Breast epithelium (tissue), 3 donors: ENCODE measurements around the gene MYLK.

Experiments
- CTCF ChIP-seq, 3 donors: fragments of 450-650 bp; IDR thresholded peaks; one replicate each; pipeline ENCODE4 v1.5.1; 2016 to 2017; ENCODE audit warnings: antibody characterized with exemption in 3 of 3, mild to moderate bottlenecking in 3 of 3, moderate library complexity in 3 of 3
- POLR2A ChIP-seq: fragments of 450-650 bp; IDR thresholded peaks from one replicate; pipeline ENCODE4 v1.6.1; 2016; ENCODE audit warnings: antibody characterized with exemption, mild to moderate bottlenecking, moderate library complexity
- POLR2AphosphoS5 ChIP-seq, 3 donors: sonication (generic); formaldehyde crosslinking; IDR thresholded peaks; one replicate each; pipeline ENCODE4 v1.6.1; 2017; ENCODE audit warnings: antibody characterized with exemption in 3 of 3

DNA sequence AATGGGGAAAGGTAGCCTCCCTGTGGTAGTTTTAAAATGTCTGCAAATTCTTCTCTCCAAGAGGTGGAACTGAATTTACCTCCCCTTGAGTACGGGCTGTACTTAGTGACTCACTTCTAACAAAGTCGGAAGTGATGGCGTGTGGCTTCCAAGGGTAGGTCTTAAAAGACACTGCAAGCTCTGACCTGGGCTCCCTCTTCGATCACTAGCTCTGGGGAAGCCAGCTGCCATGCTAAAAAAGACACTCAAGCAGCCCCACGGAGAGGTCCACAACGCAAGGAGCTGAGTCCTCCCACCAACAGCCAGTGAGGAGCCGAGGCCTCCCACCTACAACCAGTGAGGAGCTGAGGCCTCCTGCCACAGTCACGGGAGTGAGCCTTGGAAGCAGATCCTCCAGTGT lies 177.3 kb downstream of the MYLK start:
- no peak for TF ChIP-seq POLR2A
- TF ChIP-seq CTCF (IDR thresholded peaks at IDR 0.05): no peak
- TF ChIP-seq POLR2AphosphoS5 (IDR thresholded peaks at IDR 0.05): no peak
